NCI-H226 (cell line): ENCODE results near the gene TRIO.

Experiments used
- DNase-seq: peaks from one replicate; pipeline ENCODE4 v3.0.0-alpha.2; 2015

Gene TRIO

DNA sequence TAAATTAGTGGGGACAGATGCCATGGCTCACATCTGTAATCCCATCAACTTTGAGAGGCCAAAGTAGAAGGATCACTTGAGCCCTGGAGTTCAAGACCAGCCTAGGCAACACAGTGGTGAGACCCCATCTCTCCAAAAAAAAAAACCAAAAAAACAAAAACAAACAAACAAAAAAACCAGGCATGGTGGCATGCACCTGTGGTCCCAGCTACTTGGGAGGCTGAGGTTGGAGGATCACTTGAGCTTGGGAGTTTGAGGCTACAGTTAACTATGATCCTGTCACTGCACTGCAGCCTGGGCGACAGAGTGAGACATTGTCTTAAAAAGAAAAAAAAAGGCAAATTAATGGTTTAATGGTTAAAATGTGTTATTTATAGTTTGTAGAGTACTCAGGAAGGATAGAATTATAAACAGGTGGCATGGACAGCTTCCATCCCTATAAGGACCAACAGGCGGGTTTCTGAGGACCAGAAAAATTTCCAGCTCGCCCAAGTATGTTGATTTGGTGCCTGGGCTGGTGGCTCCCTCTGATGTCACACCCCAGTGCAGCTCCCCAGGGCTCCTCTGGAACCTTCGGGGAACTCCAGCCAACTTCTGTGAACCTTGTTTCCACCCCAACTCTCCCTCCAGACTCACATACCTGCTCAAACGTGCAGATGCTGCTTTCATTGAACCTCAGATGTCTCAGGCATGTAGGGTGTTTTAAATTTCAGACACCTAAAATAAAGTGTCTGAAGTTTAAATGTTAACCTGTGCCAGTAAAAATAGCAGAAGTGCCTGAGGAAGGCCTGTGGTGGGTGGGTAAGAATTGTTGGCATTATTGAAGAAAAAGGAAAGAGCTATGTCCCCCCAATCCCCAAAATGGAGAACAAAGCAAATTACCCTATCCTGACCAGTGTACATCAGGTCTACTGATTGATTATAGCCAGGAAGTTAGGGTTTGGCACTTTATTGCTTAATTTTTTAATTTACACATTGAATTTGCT lies 69.0 kb downstream of the TRIO start:
- no peak for DNase-seq

DNA sequence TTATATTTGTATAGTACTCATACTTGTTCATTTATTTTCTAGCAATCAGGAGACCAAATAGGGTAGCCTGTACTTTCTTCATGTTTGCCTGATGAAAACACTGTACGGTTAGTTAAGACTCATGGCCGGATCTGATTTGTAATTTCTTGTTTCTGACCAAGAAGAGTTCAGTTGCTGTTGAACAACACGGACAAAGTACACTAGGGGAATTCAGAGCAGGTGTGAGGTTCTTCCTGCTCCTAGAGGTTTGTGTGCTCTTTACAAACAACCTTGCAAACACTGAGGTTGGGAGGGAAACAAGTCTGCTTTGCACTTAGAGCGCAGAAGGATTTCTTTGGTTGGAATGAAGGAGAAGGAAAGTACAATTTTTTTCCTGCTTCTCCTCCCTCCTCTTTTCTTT lies 69.7 kb downstream of the TRIO start:
- no peak for DNase-seq

DNA sequence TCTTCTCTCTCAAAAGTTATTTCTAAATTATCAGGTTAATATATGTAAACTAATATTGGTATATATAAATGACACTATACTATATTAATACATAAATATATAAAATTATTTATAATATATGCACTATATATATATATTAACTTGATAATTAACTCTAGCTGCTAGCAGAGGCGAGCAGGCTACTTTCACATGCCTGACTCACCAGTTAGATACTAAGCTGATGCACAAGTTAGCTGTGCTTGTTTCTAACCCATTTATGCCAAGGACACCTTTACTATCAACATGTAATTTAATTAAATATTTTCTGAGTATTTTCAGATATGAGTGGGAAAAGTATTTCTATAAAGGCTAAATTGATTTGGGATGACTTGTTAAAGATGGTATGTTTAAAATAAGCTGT lies 70.1 kb downstream of the TRIO start:
- DNase-seq = no peak

DNA sequence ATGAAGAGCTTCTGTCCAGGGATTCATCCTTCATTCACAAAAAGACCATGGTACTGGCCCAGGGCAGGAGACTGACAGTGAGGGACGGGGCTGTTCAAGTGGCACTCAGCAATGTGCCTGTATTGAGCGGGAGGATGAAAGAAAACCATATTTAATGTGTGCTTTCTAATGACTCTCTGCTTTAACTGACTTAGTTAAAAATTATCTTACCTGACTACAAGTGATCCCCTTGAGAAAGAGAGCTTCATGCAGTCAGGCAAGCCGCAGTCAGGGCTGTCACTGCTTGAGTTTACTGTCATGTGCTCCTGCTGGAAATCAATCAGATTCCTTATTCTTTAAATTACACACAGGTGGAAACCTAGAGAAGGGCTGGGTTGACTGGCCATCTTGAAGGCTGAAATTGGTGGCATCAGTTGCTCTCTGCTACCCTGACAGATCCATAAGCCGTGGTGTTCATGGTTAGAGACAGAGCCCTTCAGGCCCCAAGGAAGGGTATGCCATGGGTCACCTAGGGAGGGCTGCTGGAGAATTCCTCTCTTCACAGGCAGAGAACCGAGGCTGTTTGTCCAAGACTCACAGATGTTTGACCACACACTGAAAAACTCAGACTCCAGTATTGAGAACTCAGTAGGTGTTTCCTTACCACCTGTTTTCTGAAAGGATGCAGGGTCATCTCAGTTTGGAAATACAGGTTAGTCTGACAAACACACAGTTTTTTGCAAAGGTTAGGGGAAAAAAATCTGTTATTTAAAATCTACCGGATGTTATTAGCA lies 70.9 kb downstream of the TRIO start:
- no peak for DNase-seq

DNA sequence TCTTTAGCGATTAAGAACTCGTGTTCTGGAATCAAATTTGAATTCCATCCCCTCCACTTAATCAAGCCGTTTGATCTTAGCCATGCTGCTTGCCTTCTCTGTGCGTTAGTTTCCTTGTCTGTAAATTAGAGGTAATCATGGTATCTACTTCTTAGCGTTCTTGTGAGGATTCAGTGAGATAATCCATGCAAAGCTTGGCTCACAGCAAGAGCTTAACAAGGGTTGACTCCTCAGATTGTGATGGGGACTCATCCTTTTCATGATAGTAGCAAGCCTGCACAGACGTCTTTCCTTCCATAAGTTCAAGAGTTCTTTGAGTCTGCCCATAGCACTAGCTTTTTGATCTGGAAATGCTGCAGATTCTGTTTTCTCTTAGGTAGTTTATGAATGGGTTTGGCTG lies 72.8 kb downstream of the TRIO start:
- no peak for DNase-seq

DNA sequence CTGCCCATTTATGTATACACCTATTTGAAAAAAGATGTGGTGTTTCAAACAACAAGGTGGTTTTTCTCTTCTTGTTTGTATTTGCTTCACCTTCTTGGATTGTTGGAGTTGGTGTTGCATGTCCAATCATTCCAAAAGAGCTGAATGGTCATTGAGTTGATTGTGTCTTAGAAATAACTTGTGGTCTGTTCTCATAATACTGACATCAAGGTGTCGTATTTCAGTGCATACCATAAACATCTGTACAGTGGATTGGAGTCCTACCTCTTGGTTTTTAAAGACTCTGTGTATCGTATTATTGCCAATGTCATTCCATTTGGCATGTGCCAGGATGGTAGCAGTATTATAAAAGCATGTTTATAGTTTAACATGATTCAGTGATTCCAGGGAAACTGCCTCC lies 73.2 kb downstream of the TRIO start:
- DNase-seq = no peak

DNA sequence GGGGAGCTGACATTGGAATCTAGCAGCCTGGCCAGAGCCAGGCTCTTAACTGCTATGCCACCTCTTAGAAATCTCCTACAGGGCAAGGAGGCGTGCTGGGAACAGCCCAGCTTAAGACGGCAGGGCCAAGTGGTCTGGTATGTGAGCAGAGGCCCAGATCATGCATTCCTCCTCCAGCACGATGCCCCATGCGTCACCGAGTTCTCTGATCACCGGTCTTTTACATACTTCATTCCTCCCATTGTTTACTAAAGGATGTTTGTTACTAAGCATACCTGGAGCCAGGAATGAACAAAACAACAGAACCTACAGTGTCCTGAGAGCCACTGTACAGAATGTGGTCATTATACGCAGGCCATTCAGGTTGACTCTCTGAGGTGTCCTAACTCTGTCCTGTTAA lies 73.8 kb downstream of the TRIO start:
- no peak for DNase-seq

DNA sequence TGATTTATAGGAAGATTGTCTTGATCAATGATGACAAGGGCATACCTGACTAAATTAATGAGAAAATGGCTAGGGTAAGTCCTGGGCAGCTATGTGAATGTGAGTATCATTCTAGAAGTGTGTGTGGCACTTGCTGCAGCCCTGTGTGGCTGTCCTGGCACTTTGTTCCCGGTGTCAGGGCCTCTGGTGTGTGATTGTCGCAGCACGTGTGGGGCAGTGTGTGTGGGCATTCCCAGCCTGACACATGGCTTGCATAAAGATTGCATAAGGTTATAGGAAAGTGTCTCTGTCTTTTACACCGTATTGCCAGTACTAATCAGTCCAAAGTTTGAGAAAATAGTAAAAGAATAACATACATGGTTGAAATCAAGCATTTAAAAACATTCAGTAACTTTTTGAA lies 74.4 kb downstream of the TRIO start:
- no peak for DNase-seq

DNA sequence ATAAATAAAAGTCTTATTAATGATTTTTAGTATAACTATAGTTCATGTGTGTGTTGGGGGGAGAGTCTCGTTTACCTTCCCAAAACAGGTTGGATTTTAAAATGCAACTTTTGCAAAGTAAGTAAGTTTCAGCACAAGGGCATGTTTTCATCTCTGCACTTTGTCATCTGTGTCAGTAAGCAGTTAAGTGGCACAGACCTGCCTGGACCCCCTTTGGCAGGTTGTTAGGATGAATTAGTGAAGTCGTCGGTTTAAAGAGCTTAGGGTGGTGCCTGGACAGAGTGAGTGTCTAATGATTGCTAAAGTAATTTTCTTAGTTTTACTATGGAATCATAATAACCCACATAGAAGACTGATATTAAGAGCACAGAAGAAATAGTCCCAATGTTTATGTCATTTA lies 74.9 kb downstream of the TRIO start:
- no peak for DNase-seq

DNA sequence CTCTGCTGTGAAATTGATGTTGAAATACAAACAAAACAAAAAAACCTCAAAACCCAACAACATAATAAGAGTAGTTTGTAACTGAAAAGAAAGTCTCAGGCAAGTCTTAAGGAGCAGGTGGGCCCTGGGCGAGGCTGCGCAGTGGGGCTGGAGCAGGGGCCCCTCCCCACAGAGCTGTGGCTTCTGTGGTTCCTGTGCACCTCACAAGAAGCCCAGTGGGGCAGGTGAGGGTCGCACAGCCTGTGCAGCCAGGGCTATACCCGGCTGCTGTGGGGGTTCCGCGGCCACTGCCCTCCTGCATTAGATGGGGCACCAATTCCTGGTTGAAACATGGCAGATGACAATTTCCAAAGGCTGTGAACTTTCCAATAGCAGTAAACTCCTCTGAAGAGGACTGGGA lies 75.3 kb downstream of the TRIO start:
- no peak for DNase-seq

DNA sequence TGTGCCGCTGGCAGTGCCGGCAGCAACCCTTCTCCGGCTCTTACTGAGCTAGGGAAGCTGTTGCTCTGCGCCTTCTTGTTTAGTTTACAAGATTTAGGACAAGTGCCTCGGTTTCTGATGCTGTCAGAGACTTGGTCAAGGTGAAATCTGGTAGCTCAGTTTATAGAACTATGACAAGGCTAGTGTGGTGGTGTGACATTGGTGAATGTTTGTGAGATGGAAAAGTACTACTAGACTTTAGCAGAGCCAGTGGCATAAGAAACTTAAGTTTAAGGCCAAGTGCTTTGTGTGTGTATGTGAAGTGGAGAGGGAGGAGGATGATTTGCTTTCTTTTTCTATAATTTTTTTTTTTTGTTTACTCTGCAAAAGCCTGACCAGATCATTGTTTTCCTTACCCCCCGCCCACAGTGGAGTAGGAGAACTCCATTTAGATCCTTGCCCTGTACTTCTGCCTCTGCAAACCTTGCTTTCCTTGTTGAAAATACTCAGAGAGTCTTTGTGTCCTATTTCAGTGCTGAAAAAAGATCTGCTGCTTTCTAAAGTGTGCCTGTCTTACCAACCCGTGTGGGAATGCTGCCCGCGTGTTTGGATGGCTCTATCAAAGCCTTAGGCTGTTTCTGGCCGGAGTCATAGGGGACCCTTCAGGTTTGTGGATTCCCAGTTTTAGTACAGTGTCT lies 75.9 kb downstream of the TRIO start:
- DNase-seq = no peak

DNA sequence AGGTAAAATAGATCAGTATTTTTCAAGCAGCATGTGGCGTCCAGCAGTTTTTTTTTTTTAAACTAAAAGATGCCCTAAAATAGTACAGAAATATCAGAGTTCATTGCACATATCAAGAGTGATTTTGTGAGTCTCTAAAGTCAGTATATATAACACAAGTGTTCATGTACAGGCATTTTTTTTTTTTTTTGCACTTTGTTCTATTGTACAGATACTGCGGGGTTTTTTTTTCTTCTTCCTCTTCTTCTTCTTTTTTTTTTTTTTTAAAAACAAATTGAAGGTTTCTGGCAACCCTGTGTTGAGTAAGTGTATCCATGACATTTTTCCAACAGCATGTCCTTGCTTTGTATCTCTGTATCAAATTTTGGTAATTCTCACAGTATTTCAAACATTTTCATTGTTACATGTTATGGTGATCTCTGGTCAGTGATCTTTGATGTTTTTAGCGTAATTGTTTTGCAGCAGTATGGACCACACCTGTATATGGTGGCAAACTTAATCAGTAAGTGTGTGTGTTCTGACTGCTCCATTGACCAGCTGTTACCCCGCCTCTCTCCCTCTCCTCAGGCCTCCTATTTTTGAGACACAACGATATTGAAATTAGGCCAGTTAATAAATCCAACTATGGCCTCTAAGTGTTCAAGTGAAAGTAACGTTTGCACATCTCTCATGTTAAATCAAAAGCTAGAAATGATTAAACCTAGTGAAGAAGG lies 76.8 kb downstream of the TRIO start:
- DNase-seq = no peak

DNA sequence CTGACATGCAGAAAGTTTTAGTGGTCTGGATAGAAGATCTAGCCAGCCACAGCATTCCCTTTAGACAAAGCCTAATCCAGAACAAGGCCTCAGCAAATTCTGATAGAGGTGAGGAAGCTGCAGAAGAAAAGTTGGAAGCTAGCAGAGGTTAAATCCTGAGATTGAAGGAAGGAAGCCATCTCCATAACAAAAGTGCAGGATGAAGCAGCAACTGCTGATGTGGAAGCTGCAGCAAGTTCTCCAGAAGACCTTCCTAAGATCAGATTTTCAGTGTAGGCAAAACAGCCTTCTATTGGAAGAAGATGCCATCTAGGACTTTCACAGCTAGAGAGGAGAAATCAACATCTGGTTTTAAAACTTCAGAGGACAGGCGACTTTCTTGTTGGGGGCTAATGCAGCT lies 77.5 kb downstream of the TRIO start:
- no peak for DNase-seq

DNA sequence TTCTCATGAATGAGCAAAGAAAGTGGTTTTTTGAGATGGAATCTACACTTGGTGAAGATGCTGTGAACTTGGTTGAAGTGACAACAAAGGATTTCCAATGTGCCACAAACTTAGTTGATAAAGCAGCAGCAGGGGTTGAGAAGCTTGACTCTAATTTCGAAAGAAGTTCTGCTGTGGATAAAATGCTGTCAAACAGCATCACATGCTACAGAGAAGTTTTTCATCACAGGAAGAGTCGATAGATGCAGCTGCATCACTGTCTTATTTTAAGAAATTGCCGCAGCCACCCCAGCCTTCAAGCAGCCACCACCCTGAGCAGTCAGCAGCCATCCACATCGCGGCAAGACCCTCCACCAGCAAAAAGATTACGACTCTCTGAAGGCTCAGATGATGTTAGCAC lies 78.6 kb downstream of the TRIO start:
- DNase-seq = no peak

DNA sequence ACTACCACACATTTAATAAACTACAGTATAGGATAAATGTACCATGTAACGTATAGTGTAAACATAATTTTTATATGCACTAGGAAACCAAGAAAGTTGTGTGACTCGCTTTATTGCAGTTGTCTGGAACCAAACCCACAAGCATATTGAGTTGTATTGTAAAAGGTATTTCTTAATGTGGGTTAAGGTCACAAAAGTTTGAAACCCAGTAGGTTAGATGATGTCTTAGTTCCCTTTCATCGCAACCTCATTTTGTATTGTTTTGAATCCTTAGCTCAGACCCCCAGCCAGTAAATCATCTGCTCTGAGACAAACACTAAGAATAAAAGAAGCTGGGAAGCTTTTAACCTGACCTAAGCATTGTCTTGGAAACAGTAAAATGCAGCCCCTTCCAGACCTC lies 79.1 kb downstream of the TRIO start:
- DNase-seq = no peak

DNA sequence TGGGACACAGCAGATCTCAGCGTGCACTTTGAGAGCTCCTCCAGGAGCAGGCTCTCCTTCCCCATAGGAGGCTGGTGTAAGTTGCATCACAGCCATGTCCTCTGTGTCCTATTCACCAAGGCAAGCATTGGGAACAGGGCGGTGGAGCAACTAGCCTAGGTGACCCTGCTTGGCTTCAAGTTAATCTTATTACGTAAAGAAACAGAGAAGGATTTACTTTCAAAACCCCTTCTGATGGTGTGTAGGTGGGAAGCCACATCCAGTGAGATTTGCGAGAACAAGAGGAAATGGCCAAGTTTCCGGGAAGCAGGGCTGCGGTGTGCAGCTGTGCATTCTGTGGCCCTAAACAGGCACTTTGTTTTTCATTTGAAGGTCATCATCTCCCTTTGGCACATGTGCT lies 80.2 kb downstream of the TRIO start:
- DNase-seq = no peak

DNA sequence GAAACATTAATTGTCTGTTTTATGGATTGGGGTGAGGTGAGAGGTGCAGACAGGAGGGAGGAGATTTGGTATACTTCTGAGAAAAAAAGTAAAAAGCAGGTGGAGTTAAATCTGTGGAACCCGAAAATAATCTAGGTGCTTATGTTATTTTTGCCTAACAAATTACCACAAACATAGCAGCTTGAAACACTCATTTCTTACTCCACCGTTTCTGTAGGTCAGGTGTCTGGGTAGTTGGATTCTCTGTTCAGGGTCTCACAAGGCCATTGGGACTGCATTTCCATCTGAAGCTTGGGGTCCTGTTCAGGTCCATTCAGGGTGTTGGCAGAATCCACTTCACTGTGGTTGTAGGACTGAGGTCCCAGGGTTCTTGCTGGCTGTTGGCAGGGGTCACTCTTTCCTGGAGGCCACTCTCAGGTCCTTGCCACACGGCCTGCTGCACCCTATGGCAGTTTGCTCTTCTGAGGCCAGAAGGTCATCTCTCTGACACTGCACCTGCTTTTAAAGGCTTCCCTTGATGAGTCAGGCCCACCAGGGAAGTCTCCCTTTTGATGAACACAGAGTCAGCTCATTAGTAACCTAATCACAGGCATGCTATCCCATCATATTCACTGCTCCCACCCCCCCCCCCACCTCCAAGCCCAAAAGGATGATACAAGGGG lies 82.2 kb downstream of the TRIO start:
- DNase-seq = no peak

DNA sequence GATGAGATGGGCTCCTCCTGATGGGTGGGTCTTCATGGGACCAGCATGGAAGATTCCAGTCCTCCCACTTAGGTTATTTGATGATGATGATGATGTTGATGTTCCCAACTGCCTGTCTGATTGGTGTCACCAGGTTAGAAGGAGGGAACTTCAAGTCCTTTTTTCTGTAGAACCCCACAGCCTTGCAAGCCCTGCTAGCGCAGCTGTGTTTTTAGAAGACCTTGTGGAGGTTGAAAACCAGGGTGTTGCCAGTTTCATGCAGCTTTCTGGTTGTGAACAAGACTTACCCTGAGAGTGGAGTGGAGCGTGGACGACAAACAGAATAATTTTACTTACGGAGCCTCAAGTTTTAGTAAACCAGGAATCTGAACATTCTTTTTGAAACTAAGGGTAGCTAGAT lies 83.0 kb downstream of the TRIO start:
- DNase-seq = no peak

DNA sequence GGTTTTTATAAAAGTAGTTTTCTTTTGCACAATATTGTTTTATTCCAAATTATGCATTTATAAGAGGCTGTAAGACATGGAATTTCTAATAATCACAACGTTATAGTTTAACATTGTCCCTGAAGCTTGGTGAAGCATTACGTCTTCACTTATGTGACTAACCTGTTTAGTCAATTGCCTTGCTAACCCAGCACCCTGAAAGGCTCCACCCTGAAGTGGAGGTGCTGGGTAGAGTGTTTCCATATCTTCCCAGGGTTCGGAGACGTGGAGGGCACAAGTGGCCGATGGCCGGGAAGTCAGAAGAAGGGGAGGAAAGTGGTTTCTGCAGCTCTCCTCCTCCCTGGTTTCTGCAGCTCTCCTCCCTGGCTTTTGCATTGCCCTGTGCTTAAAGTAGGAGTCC lies 83.4 kb downstream of the TRIO start:
- no peak for DNase-seq

DNA sequence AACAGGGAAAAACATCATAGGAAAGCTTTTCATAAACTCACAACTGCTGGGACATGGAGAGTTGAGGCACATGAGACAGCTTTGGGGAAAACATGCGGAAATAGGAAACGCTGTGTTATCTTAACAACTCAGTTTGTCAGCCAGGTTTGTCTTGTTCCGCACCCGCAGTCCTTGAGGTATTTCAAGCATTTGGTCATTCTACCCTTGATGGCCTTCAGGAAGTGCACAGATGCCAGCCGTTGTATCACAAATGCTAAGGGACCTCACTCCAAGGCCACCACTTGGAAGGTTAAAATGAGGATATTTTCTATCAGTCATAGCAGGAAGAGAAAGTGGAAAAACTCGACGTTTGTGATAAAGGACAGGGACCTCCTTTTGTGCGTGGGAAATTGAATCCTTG lies 83.8 kb downstream of the TRIO start:
- DNase-seq = no peak

DNA sequence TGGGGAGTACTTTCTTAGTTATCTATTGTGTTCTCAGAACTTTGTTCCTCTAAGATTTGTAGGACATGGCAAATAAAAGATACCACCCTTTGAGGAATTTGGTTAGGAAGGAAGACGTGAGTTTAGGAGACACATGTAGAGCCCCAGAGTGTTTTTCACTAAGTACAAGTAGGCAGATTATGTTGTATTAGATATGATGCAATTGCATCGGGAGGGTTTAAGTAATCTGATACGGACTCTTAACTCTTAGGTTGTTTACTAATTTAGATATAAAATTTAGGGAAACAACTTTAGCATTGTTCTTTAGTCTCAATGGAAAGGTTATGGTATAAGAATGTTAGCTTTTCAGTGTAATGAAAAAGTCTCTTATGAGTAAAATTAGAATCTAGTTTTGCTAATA lies 84.4 kb downstream of the TRIO start:
- DNase-seq = no peak

DNA sequence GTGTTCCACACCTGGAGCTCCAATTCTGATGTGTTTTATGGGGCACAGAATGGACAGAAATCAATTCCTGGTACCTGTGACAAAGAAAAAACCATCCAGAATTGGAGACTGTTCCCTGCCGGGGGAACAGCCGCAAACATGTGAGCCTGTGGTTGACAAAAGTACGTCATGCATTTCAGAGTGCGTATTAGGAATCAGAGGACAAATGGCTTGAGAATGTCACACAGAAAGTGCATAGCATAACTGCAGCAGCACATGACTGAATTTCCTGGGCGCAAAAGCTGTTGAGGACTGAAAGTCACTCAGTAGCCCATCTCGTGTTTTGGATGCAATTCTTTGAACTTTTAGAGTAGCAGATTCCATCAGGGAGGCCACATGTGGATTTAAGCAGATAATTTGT lies 85.1 kb downstream of the TRIO start:
- no peak for DNase-seq

DNA sequence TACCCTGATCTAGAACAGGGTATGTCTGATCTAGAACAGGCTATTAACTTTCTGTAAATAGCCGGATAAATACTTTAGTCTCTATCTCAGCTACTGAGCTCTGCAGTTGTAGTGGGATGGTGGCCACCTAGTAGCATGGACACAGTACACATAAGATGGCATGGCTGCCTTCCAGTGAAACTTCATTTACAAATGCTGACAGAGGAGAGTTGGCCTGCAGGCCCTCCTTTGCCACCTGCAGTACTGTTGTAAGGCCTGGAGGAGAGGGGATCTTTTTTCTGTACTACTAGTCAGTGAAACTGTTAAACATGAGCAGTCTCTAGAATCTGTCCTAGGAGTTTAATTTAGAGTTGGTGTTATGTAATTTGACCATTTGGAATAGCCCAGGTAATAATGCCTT lies 86.0 kb downstream of the TRIO start:
- no peak for DNase-seq
